GM12874 (cell line): Measurements from ENCODE around the gene POLA2.

ENCODE experiments used
- TF ChIP-seq, protein P1 (sequence below): IDR thresholded peaks from 2 replicates; pipeline ENCODE4 v1.5.1; 2011; ENCODE audit warnings: low read depth, mild to moderate bottlenecking, control low read depth, low read length, moderate library complexity; ENCODE audit not compliant: insufficient read depth

The POLA2 gene

DNA sequence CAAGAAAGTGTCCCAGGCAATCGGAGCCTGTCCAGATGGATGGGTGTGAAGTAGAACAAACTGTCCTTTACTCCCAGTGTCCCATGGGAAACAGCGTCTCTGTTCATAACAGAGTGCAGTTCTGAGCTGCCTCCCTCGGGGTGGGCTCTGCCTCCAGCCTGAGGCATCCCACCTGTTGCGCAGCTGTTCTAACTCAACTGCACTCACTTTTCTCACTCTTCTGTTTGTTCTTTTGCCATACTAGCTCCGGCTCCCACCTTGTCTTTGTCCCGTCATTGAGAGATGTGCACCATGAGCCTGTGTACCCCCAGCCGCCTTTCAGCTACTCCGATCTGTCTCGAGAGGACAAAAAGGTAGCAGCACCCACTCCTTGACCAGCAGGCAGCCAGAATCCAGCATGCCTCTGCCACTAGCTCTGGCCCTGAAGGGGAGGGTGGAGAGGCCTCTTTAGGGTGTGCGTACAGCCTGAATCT, 32.2 kb downstream of the POLA2 start:
- TF ChIP-seq, protein P1, sequence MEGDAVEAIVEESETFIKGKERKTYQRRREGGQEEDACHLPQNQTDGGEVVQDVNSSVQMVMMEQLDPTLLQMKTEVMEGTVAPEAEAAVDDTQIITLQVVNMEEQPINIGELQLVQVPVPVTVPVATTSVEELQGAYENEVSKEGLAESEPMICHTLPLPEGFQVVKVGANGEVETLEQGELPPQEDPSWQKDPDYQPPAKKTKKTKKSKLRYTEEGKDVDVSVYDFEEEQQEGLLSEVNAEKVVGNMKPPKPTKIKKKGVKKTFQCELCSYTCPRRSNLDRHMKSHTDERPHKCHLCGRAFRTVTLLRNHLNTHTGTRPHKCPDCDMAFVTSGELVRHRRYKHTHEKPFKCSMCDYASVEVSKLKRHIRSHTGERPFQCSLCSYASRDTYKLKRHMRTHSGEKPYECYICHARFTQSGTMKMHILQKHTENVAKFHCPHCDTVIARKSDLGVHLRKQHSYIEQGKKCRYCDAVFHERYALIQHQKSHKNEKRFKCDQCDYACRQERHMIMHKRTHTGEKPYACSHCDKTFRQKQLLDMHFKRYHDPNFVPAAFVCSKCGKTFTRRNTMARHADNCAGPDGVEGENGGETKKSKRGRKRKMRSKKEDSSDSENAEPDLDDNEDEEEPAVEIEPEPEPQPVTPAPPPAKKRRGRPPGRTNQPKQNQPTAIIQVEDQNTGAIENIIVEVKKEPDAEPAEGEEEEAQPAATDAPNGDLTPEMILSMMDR: no peak

DNA sequence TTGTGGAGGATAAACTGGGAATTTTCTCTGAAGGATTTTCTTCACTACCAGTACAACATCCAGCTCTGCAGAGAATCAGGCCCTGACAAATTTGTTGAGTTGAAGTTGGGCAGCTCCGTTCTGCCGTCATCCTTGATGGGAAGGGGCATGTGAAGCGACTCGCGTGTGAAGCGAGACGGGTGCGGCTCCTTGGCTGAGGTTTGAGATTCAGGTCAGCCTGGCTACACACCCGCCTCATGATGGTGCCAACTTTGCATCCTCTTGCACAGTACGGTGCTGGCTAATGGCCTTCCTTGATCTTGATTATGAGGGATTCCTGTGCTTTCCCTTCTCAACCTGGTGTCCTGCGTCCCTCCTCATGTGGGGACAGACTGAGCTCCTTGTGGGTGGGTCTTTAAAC, 33.2 kb downstream of the POLA2 start:
- TF ChIP-seq, protein P1: no peak

DNA sequence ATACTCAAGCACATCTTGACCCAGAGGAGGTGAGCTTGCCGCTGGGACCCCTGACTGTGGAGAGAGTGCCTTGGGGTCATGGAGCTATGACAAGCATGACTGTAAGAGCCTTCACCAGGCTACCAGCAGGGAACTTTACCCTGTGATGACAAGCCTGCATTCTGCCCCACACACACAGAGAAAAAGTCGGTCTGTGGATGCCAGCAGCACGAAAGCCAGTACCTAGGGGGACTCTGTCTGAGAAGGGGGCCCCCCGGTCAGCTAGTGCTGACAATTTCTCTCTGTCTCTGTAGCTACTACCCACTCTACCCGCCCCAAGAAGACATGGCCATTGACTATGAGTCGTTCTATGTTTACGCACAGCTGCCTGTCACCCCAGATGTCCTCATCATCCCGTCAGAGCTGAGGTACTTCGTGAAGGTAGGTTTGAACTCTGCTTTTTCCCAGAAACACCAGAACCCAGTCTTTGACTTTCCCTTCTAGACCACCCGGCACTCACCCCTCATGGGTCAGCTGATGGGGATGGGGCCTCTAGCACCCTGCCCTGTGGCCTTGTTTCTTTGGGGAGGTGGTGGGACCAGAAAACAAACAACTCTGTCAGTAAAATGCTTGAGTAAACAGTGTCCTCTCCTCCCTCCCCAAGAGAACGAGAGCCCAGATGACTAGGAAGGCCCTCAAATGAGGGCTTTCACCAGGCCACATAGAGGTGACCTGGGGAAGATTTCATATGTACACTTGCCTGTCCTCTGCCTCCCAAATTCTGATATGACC, 34.0 kb downstream of the POLA2 start:
- TF ChIP-seq, protein P1: no peak

DNA sequence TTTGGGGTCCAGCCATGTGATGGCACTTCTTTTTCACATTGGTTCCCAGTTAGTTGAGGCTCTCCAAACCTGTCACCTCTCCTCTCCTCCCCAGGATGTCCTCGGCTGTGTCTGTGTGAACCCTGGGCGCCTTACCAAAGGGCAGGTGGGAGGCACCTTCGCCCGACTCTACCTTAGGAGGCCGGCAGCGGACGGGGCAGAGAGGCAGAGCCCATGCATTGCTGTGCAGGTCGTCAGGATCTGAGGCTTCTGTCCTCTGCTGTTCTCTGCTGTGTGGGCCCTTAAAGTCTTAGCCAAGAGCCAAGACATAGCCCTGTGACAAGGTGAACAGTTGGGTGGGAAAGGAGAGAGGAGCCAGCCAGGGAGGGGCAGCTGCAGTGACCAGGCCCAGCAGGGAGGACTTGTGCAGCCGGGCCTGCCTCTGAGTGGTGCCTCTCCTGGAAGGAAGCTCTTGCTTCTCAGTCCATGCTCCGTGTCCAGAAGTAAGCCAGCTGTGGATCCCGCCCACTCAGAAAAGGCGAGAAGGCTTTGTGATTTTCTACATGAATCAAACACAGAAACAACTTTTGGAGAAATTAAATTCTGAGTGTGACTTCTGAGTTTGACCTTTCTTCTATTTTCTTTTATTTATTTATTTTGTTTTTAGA, 35.4 kb downstream of the POLA2 start:
- TF ChIP-seq, protein P1: no peak

DNA sequence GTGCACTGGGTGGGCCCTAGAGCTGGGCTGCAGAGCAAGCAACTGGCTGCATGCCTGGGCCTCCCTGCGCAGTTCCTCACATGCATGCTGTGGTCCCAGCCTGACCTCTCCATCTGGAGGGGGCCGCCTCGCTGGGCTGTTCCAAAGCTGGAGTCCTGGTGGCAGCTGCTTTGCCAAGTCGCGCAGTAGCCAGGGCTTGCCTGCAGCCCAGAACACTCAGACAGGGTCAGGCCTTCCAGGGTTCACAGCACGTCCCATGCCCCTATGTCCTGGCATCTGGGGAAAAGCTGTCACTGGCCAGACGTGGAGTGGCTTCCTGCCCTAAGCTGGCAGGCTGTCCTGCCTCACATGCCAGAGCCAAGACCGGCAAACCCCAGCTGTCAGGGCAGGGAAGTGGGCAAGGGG, 36.4 kb downstream of the POLA2 start:
- TF ChIP-seq, protein P1: no peak

DNA sequence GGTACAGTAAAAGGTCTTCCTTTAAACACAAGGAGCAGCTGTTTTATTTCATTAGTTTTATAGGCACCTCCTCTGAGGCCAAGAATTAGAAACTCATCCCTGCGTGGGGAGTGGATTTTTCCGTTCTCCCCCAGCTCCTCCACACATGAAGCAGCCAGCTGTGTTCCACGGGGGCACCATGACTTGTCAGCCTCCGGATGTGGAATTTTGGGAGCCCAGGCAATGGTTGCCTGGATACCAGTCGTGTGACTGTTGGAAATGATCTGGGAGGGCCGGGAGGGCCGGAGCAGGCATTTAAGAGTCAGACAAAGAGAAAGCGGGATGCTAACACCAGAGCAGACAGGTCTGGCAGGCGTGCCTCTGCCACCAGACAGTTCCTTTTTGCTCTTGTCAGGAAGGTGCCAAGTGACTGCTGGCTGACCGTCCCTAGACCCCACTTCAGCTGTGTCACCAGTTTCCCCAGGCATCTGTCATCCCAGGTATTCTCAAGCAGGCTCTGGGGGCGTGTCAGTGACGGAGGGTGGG, 37.0 kb downstream of the POLA2 start:
- TF ChIP-seq, protein P1: no peak

DNA sequence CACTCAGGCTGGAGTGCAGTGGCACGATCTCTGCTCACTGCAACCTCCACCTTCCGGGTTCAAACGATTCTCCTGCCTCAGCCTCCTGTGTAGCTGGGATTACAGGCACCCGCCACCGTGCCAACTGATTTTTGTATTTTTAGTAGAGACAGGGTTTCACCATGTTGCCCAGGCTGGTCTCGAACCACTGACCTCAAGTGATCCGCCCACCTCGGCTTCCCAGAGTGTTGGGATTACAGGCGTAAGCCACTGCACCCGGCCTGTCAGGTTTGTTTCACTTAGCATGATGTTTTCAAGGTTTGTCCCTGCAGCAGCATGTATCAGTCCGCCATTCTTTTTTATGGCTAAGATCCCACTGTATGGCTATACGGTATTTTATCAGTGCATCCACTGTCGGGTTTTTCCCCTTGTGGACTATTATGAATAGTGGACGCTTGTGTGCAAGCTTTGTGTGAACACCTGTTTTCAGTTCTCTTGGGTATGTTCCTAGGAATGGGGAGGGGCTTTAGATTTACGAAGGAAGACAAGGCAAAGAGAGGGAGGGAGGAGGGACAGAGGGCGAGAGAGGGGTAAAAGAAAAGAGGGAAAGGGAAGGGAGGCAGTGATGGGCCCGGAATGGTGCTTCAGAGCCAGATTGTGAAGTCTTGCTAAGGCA, 39.0 kb downstream of the POLA2 start:
- TF ChIP-seq, protein P1: no peak
